GM12878 (cell line): Measurements from ENCODE around the gene KHDC1L. TPM values are rescaled to one million over a fixed set of nuclear protein-coding genes. Genes with fewer than 3 reads are reported as not detected.
A peak's percentile ranks its signal among the peaks of the same experiment; 100 is the strongest.
"Not testable (repeated sequence)": the region's sequence is repeated elsewhere in the genome, so short reads cannot be mapped to it uniquely, and the experiment has no call there.

ENCODE experiments used
- ATAC-seq: fragments of 200-7000 bp; cut with Tn5 transposase; 3 replicates; pipeline ENCODE4 v1.9.1; 2020; ENCODE audit warnings: mild to moderate bottlenecking, moderate library complexity
- BruUV-seq: library from RNA; stranded (reverse); fragments of 400-500 nt; replicated peaks from 2 replicates; lab custom pipeline; 2021; lab: Mats Ljungman, UMichigan
- CTCF ChIA-PET: fragments of 300-600 bp; sonication (Branson Sonifier 250); formaldehyde crosslinking; extraction: SDS; loops from one replicate; lab custom pipeline; 2021; ENCODE audit warnings: inconsistent platforms; lab: Yijun Ruan, JAX
- POLR2A ChIA-PET: fragments of 350-600 bp; formaldehyde crosslinking; extraction: SDS; loops from one replicate; lab custom pipeline; 2021; ENCODE audit warnings: inconsistent platforms; lab: Charles Lee
- RAD21 ChIA-PET: fragments of 300-600 bp; sonication (Branson Sonifier 250); formaldehyde crosslinking; loops from one replicate; lab custom pipeline; 2023; ENCODE audit warnings: antibody characterized with exemption; ENCODE audit not compliant: unreplicated experiment; lab: Charles Lee
- SMC1A ChIA-PET: fragments of 300-600 bp; sonication (Branson Sonifier 250); formaldehyde crosslinking; loops from one replicate; lab custom pipeline; 2023; ENCODE audit not compliant: unreplicated experiment, uncharacterized antibody; lab: Charles Lee
- DNase-seq: peaks from one replicate; pipeline ENCODE4 v3.0.0-alpha.2; 2011; ENCODE audit warnings: low read depth, low spot score
- FAIRE-seq: peaks from 3 replicates; lab custom pipeline; 2011; peaks lifted over from hg19 to GRCh38; lab: Jason Lieb, UNC
- H2AFZ ChIP-seq: 2 replicates; pipeline ENCODE4 v1.6.0; 2011; ENCODE audit warnings: low read depth, low read length, control low read depth; ENCODE audit not compliant: control insufficient read depth
- H3K27ac ChIP-seq: 2 replicates; pipeline ENCODE4 v1.5.1; 2011; ENCODE audit warnings: control low read depth; ENCODE audit not compliant: control insufficient read depth, insufficient read depth
- H3K27me3 ChIP-seq, 2 experiments: replicated peaks in 1 of 2; 2 replicates each; pipeline versions ENCODE4 v1.6.0 to v1.6.1; 2011; ENCODE audit warnings: low read length in 1 of 2; ENCODE audit not compliant: control insufficient read depth in 2 of 2, insufficient read depth in 2 of 2
- H3K36me3 ChIP-seq, 2 experiments: 2 replicates each; pipeline ENCODE4 v1.5.1; 2011; ENCODE audit warnings: low read length in 1 of 2; ENCODE audit not compliant: control insufficient read depth in 2 of 2, insufficient read depth in 2 of 2
- H3K4me1 ChIP-seq: 2 replicates; pipeline ENCODE4 v1.6.1; 2011; ENCODE audit warnings: mild to moderate bottlenecking, low read length, moderate library complexity, mixed read lengths; ENCODE audit not compliant: control insufficient read depth, insufficient read depth
- H3K4me2 ChIP-seq: 2 replicates; pipeline ENCODE4 v1.6.0; 2011; ENCODE audit warnings: control low read depth; ENCODE audit not compliant: control insufficient read depth, insufficient read depth
- H3K4me3 ChIP-seq: fragments of 200-600 bp; sonication (generic); 2 replicates; pipeline ENCODE4 v1.5.1; 2016
- H3K79me2 ChIP-seq: 2 replicates; pipeline ENCODE4 v1.6.0; 2011; ENCODE audit warnings: low read length; ENCODE audit not compliant: control insufficient read depth, insufficient read depth
- H3K9ac ChIP-seq: 2 replicates; pipeline ENCODE4 v1.8.0; 2011; ENCODE audit warnings: low read length, control low read depth, mixed read lengths; ENCODE audit not compliant: control insufficient read depth, insufficient read depth
- H3K9me3 ChIP-seq: replicated peaks from 3 replicates; pipeline ENCODE4 v1.5.1; 2011; ENCODE audit warnings: mild to moderate bottlenecking, low read length; ENCODE audit not compliant: control insufficient read depth, insufficient read depth
- H4K20me1 ChIP-seq: 2 replicates; pipeline ENCODE4 v1.6.0; 2011; ENCODE audit not compliant: control insufficient read depth, insufficient read depth
- CREB1 ChIP-seq: IDR thresholded peaks from 2 replicates; pipeline ENCODE4 v1.6.1; 2012; ENCODE audit warnings: low read depth, mild to moderate bottlenecking, inconsistent platforms
- CUX1 ChIP-seq: IDR thresholded peaks from 2 replicates; pipeline ENCODE4 v1.6.1; 2012; ENCODE audit warnings: improper control_type of control experiment, low read depth, low read length; ENCODE audit not compliant: insufficient replicate concordance
- SMAD1 ChIP-seq: fragments of 450-650 bp; IDR thresholded peaks from 2 replicates; pipeline ENCODE4 v1.6.1; 2018; ENCODE audit warnings: mild to moderate bottlenecking, low read depth; ENCODE audit not compliant: partially characterized antibody
- SMAD5 ChIP-seq: IDR thresholded peaks from 2 replicates; pipeline ENCODE4 v1.6.1; 2016; ENCODE audit warnings: antibody characterized with exemption, low read depth
- YBX1 ChIP-seq: fragments of 450-650 bp; IDR thresholded peaks from 2 replicates; pipeline ENCODE4 v1.6.1; 2016; ENCODE audit warnings: antibody characterized with exemption
- WGBS: methylation state at CpG from one replicate; pipeline ENCODE4 v1.1.6; 2016; ENCODE audit warnings: low lambda C conversion rate; ENCODE audit not compliant: insufficient replicate concordance, insufficient coverage; ENCODE audit errors: missing lambda C conversion rate; 5-methylcytosine and 5-hydroxymethylcytosine counted together
- in situ Hi-C: fragments of 300-500 bp; cut with MboI; formaldehyde crosslinking; loops from 9 replicates; pipeline ENCODE4 v1.14.3; 2018; ENCODE audit warnings: mixed read lengths
- intact Hi-C: fragments of 100-400 bp; cut with micrococcal nuclease; formaldehyde crosslinking; loops from one replicate; pipeline ENCODE4 v1.14.2; 2022; ENCODE audit not compliant: unreplicated experiment
- polyA plus RNA-seq, 11 experiments: library from polyadenylated mRNA; depleted of rRNA in 4 of 11; unstranded in 6 of 11; stranded (reverse) in 5 of 11; fragments of >200 nt; fragmentation: Nextera tagmentation in 4 of 11; fragmentation: Illumina TruSeq in 1 of 11; extraction: Ambion mirVana in 4 of 11; extraction: Trizol in 1 of 11; gene quantifications; 1 replicate in 1 of 11; 2 replicates in 10 of 11; pipeline versions ENCODE4 v1.2.1 to v1.2.3, GENCODE V29; 2011 to 2016; ENCODE audit warnings: inconsistent platforms in 2 of 11, missing spikeins in 2 of 11, low read depth in 1 of 11
- total RNA-seq, 4 experiments: library from RNA; depleted of rRNA in 3 of 4; stranded (reverse); fragments of >200 nt in 3 of 4; fragmentation: Illumina TruSeq in 1 of 4; extraction: Trizol in 1 of 4; gene quantifications; 2 replicates each; pipeline versions ENCODE4 v1.2.1 to v1.2.3, GENCODE V29; 2013 to 2021

Gene KHDC1L
- total and polyA plus RNA-seq, 10 of the 15 experiments (the other 5 are each of a cell fraction or from before 2014, with no cell fraction given) = 0.12 to 0.37 (median 0.24) TPM; not detected in 4

- ChIA-PET SMC1A (interaction anchor here (0.6 kb wide), 1 partner anchor 552 kb away, joined by 3 read pairs; no protein-coding TSS in a partner anchor), CTCF (no interaction called here), RAD21 (no interaction called here), POLR2A (no interaction called here)
- WGBS = 76% methylated on average over 1 of the region's 1 CpG
- intact Hi-C loops = no loop called here
- no peak for DNase-seq
- TF ChIP-seq CUX1 (no peak), YBX1 (no peak), CREB1 (no peak), SMAD1 (no peak), SMAD5 (no peak)
- H3K4me3 ChIP-seq = no peak overlapping the region
- H4K20me1 ChIP-seq = no peaks in the 10 kb centered on the region
- H3K9ac ChIP-seq = no peak overlapping the region
- in situ Hi-C loops = no loop called here
- H3K79me2 ChIP-seq = no peaks in the 10 kb centered on the region
- H3K27me3 ChIP-seq = no peaks in the 10 kb centered on the region
- H3K9me3 ChIP-seq = no peaks in the 10 kb centered on the region
- no peak overlapping the region for H3K4me2 ChIP-seq
- no TSS peak for BruUV-seq
- H3K4me1 ChIP-seq = no peaks in the 10 kb centered on the region
- no peak for FAIRE-seq
- H3K36me3 ChIP-seq = no peaks in the 10 kb centered on the region
- no peak overlapping the region for H2AFZ ChIP-seq
- no peak for ATAC-seq
- H3K27ac ChIP-seq = no peak overlapping the region
Observed at GRCh38 chr6:73234733-73235132, 9.4 kb upstream of the KHDC1L start.

DNA sequence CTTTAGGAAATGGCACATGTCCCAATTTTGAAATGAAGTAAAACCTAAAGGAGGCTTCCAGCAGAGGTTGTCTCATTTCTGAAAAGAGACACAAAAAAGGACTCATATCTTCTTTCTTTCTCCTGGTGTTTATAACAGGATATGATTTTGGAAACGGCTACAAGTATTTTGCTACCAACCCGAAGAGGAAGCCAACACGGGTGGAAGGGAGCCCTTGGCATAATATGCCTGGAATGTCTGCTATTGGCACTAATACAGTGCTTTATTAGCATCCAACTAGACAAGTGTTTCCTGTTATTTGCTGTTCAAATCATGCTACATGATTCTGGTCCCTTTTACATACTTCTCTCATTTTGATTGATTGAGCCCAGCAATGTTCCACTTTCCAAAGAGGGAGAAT, 8.7 kb upstream of the KHDC1L start:
- H3K9me3 ChIP-seq, ATAC-seq, BruUV-seq, H3K79me2 ChIP-seq, H3K27me3 ChIP-seq, H3K4me2 ChIP-seq, DNase-seq, H3K4me1 ChIP-seq, H4K20me1 ChIP-seq, SMC1A ChIA-PET, POLR2A ChIA-PET, intact Hi-C loops, RAD21 ChIA-PET, H3K36me3 ChIP-seq, H2AFZ ChIP-seq, H3K27ac ChIP-seq, H3K4me3 ChIP-seq, CTCF ChIA-PET, in situ Hi-C loops, H3K9ac ChIP-seq: not testable (repeated sequence)
- 88% methylated on average over 3 of the region's 3 CpGs for WGBS
- peak; percentile 70 for FAIRE-seq
